ENCODE data around the gene NUP160.
"Not testable (repeated sequence)": the region's sequence is repeated elsewhere in the genome, so short reads cannot be mapped to it uniquely, and the experiment has no call there.

NUP160 gene

GRCh38 chr11:47790017-47790416 lies 58.1 kb downstream of the NUP160 start:
- not testable (repeated sequence) for H3K27ac ChIP-seq (ENCODE audit: low read depth, low read length); H3K9me3 ChIP-seq (ENCODE audit: control insufficient read depth, insufficient read depth, low read length); H3K9ac ChIP-seq (ENCODE audit: low read depth, low read length); H3K27me3 ChIP-seq (ENCODE audit: control insufficient read depth, insufficient read depth, low read length); H3K4me1 ChIP-seq (ENCODE audit: control insufficient read depth, insufficient read depth, low read length); H3K4me3 ChIP-seq (ENCODE audit: low read depth, low read length)
- H3K36me3 ChIP-seq (ENCODE audit: control insufficient read depth, insufficient read depth, low read length), result peaks cover 89% of the 10 kb centered on the region

DNA sequence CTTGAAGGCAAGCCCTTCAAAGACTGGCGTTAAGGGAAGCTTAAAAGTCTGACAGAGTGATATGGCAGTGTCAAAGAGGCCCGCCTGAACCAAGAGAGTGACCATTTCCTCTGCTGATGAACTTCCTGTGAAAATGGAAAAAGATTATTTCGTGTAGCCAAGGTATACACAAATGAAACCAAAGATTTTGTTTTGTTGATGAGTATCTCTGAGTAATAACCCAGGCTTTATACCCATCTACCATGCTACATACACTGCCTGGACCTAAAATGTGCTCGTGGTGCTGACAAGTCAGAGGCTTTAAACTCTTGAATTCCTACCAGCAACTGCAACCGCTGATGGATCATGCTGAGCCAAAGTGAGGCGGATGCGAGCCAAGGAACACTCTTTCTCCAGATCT lies 60.0 kb downstream of the NUP160 start:
- Histone ChIP-seq H3K9me3 (ENCODE audit: control insufficient read depth, insufficient read depth, low read length) (no peaks in the 10 kb centered on the region), H3K27ac (ENCODE audit: low read depth, low read length) (no peak overlapping the region), H3K27me3 (ENCODE audit: control insufficient read depth, insufficient read depth, low read length) (no peaks in the 10 kb centered on the region), H3K9ac (ENCODE audit: low read depth, low read length) (no peak overlapping the region), H3K4me1 (ENCODE audit: control insufficient read depth, insufficient read depth, low read length) (no peaks in the 10 kb centered on the region), H3K4me3 (ENCODE audit: low read depth, low read length) (no peak overlapping the region), H3K36me3 (ENCODE audit: control insufficient read depth, insufficient read depth, low read length) (peaks cover 88% of the 10 kb centered on the region)

- Histone ChIP-seq H3K9ac (ENCODE audit: low read depth, low read length) (no peak overlapping the region), H3K27ac (ENCODE audit: low read depth, low read length) (no peak overlapping the region), H3K4me1 (ENCODE audit: control insufficient read depth, insufficient read depth, low read length) (no peaks in the 10 kb centered on the region), H3K27me3 (ENCODE audit: control insufficient read depth, insufficient read depth, low read length) (no peaks in the 10 kb centered on the region), H3K9me3 (ENCODE audit: control insufficient read depth, insufficient read depth, low read length) (no peaks in the 10 kb centered on the region), H3K4me3 (ENCODE audit: low read depth, low read length) (no peak overlapping the region), H3K36me3 (ENCODE audit: control insufficient read depth, insufficient read depth, low read length) (peaks cover 86% of the 10 kb centered on the region)
Measured at GRCh38 chr11:47786373-47786772, 61.8 kb downstream of the NUP160 start.

GRCh38 chr11:47784785-47785381 lies 63.3 kb downstream of the NUP160 start:
- peaks cover 88% of the 10 kb centered on the region for H3K36me3 ChIP-seq (ENCODE audit: control insufficient read depth, insufficient read depth, low read length)
- H3K27ac ChIP-seq (ENCODE audit: low read depth, low read length), result no peak overlapping the region
- H3K4me1 ChIP-seq (ENCODE audit: control insufficient read depth, insufficient read depth, low read length), result no peaks in the 10 kb centered on the region
- no peaks in the 10 kb centered on the region for H3K27me3 ChIP-seq (ENCODE audit: control insufficient read depth, insufficient read depth, low read length)
- H3K9ac ChIP-seq (ENCODE audit: low read depth, low read length), result no peak overlapping the region
- no peaks in the 10 kb centered on the region for H3K9me3 ChIP-seq (ENCODE audit: control insufficient read depth, insufficient read depth, low read length)
- H3K4me3 ChIP-seq (ENCODE audit: low read depth, low read length), result no peak overlapping the region

GRCh38 chr11:47783087-47783610 lies 65.0 kb downstream of the NUP160 start:
- no peak overlapping the region for H3K27ac ChIP-seq (ENCODE audit: low read depth, low read length)
- peaks cover 91% of the 10 kb centered on the region for H3K36me3 ChIP-seq (ENCODE audit: control insufficient read depth, insufficient read depth, low read length)
- H3K9ac ChIP-seq (ENCODE audit: low read depth, low read length), result no peak overlapping the region
- no peaks in the 10 kb centered on the region for H3K27me3 ChIP-seq (ENCODE audit: control insufficient read depth, insufficient read depth, low read length)
- no peaks in the 10 kb centered on the region for H3K9me3 ChIP-seq (ENCODE audit: control insufficient read depth, insufficient read depth, low read length)
- H3K4me1 ChIP-seq (ENCODE audit: control insufficient read depth, insufficient read depth, low read length), result no peaks in the 10 kb centered on the region
- H3K4me3 ChIP-seq (ENCODE audit: low read depth, low read length), result no peak overlapping the region

- no peaks in the 10 kb centered on the region for H3K9me3 ChIP-seq (ENCODE audit: control insufficient read depth, insufficient read depth, low read length)
- H3K27ac ChIP-seq (ENCODE audit: low read depth, low read length), result no peak overlapping the region
- no peak overlapping the region for H3K9ac ChIP-seq (ENCODE audit: low read depth, low read length)
- peaks cover 87% of the 10 kb centered on the region for H3K36me3 ChIP-seq (ENCODE audit: control insufficient read depth, insufficient read depth, low read length)
- H3K27me3 ChIP-seq (ENCODE audit: control insufficient read depth, insufficient read depth, low read length), result no peaks in the 10 kb centered on the region
- no peaks in the 10 kb centered on the region for H3K4me1 ChIP-seq (ENCODE audit: control insufficient read depth, insufficient read depth, low read length)
- no peak overlapping the region for H3K4me3 ChIP-seq (ENCODE audit: low read depth, low read length)
Measured at GRCh38 chr11:47778878-47779483, 69.2 kb downstream of the NUP160 start.

DNA sequence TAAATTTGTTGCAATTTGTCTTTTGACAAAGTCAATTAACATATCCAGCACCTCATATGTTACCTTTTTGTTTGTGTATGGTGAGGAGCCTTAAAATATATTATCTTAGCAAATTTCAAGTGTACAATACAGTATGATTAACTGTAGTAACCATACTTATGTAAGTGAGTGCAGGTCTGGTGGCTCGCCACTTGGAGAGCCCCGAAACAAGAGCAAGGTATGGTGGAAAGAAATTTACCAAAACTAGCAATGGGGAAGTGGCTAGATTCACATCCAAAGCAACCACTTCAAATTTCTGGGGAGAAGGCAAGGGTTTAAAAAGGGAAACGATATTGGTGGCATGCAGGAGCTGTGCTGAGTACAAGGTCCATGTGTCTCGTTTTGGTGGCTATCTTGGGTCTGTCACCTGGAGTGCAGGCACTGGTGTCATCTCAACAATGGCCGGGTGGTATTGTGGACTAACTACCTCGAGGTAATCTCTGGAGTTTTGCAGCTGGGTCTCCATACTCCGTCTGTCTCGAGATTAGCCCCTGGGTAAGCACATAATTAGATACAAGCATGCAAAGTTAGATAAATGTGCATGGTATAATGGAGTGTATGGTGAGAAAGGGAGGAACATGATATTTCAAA lies 72.8 kb downstream of the NUP160 start:
- no peak overlapping the region for H3K4me3 ChIP-seq (ENCODE audit: low read depth, low read length)
- H3K27me3 ChIP-seq (ENCODE audit: control insufficient read depth, insufficient read depth, low read length), result no peaks in the 10 kb centered on the region
- no peaks in the 10 kb centered on the region for H3K9me3 ChIP-seq (ENCODE audit: control insufficient read depth, insufficient read depth, low read length)
- H3K4me1 ChIP-seq (ENCODE audit: control insufficient read depth, insufficient read depth, low read length), result no peaks in the 10 kb centered on the region
- no peak overlapping the region for H3K27ac ChIP-seq (ENCODE audit: low read depth, low read length)
- H3K9ac ChIP-seq (ENCODE audit: low read depth, low read length), result no peak overlapping the region
- H3K36me3 ChIP-seq (ENCODE audit: control insufficient read depth, insufficient read depth, low read length), result peaks cover 55% of the 10 kb centered on the region

- Histone ChIP-seq H3K9ac (ENCODE audit: low read depth, low read length) (no peak overlapping the region), H3K9me3 (ENCODE audit: control insufficient read depth, insufficient read depth, low read length) (no peaks in the 10 kb centered on the region), H3K27ac (ENCODE audit: low read depth, low read length) (no peak overlapping the region), H3K27me3 (ENCODE audit: control insufficient read depth, insufficient read depth, low read length) (no peaks in the 10 kb centered on the region), H3K4me3 (ENCODE audit: low read depth, low read length) (no peak overlapping the region), H3K4me1 (ENCODE audit: control insufficient read depth, insufficient read depth, low read length) (no peaks in the 10 kb centered on the region), H3K36me3 (ENCODE audit: control insufficient read depth, insufficient read depth, low read length) (peaks cover 40% of the 10 kb centered on the region)
Measured at GRCh38 chr11:47773882-47774281, 74.3 kb downstream of the NUP160 start.

GRCh38 chr11:47769556-47769955 lies 78.6 kb downstream of the NUP160 start:
- H3K36me3 ChIP-seq (ENCODE audit: control insufficient read depth, insufficient read depth, low read length); H3K4me1 ChIP-seq (ENCODE audit: control insufficient read depth, insufficient read depth, low read length); H3K9me3 ChIP-seq (ENCODE audit: control insufficient read depth, insufficient read depth, low read length): not testable (repeated sequence)

GRCh38 chr11:47768101-47768612 lies 80.0 kb downstream of the NUP160 start:
- Histone ChIP-seq H3K36me3 (ENCODE audit: control insufficient read depth, insufficient read depth, low read length) (peaks cover 18% of the 10 kb centered on the region), H3K9me3 (ENCODE audit: control insufficient read depth, insufficient read depth, low read length) (no peaks in the 10 kb centered on the region), H3K27ac (ENCODE audit: low read depth, low read length) (peak overlapping the region; percentile 99), H3K27me3 (ENCODE audit: control insufficient read depth, insufficient read depth, low read length) (no peaks in the 10 kb centered on the region), H3K4me3 (ENCODE audit: low read depth, low read length) (peak overlapping the region; percentile 100), H3K4me1 (ENCODE audit: control insufficient read depth, insufficient read depth, low read length) (no peaks in the 10 kb centered on the region), H3K9ac (ENCODE audit: low read depth, low read length) (peak overlapping the region; percentile 97)

More at GRCh38 chr11:47769556-47769955, 78.6 kb downstream of the NUP160 start:
- H3K9ac ChIP-seq (ENCODE audit: low read depth, low read length); H3K4me3 ChIP-seq (ENCODE audit: low read depth, low read length); H3K27me3 ChIP-seq (ENCODE audit: control insufficient read depth, insufficient read depth, low read length); H3K27ac ChIP-seq (ENCODE audit: low read depth, low read length): not testable (repeated sequence)
